BLaER1 treated with 17β-estradiol and CSF1 and Interleukin-3, amounts not matched to agents 10 nM and 100 nM (cell line): ENCODE results near the gene UGT1A10.
"Not testable (repeated sequence)": the region's sequence is repeated elsewhere in the genome, so short reads cannot be mapped to it uniquely, and the experiment has no call there.

Experiments used
- H3K27ac ChIP-seq, 11 experiments: shearing (Covaris generic); formaldehyde crosslinking; 2 replicates each; pipeline ENCODE4 v1.8.1; 2022
- H3K27me3 ChIP-seq, 11 experiments: shearing (Covaris generic); formaldehyde crosslinking; 2 replicates each; pipeline ENCODE4 v1.8.1; 2022
- H3K36me3 ChIP-seq, 11 experiments: shearing (Covaris generic); formaldehyde crosslinking; 2 replicates each; pipeline ENCODE4 v1.8.1; 2022
- H3K4me1 ChIP-seq, 10 experiments: shearing (Covaris generic); formaldehyde crosslinking; 2 replicates each; pipeline ENCODE4 v1.8.1; 2022
- H3K4me2 ChIP-seq, 11 experiments: shearing (Covaris generic); formaldehyde crosslinking; 2 replicates each; pipeline ENCODE4 v1.8.1; 2022
- H3K4me3 ChIP-seq, 10 experiments: shearing (Covaris generic); formaldehyde crosslinking; 2 replicates each; pipeline ENCODE4 v1.8.1; 2022
- H3K9ac ChIP-seq, 11 experiments: shearing (Covaris generic); formaldehyde crosslinking; 2 replicates each; pipeline ENCODE4 v1.8.1; 2022
- H3K9me3 ChIP-seq, 11 experiments: shearing (Covaris generic); formaldehyde crosslinking; replicated peaks in 1 of 11; 2 replicates each; pipeline ENCODE4 v1.8.1; 2022
- H4K20me1 ChIP-seq, 11 experiments: shearing (Covaris generic); formaldehyde crosslinking; 2 replicates each; pipeline ENCODE4 v1.8.1; 2022
- Cebpa-rat ChIP-seq, 11 experiments: shearing (Covaris generic); IDR thresholded peaks; 2 replicates each; pipeline ENCODE4 v1.8.1; 2022

The UGT1A10 gene

DNA sequence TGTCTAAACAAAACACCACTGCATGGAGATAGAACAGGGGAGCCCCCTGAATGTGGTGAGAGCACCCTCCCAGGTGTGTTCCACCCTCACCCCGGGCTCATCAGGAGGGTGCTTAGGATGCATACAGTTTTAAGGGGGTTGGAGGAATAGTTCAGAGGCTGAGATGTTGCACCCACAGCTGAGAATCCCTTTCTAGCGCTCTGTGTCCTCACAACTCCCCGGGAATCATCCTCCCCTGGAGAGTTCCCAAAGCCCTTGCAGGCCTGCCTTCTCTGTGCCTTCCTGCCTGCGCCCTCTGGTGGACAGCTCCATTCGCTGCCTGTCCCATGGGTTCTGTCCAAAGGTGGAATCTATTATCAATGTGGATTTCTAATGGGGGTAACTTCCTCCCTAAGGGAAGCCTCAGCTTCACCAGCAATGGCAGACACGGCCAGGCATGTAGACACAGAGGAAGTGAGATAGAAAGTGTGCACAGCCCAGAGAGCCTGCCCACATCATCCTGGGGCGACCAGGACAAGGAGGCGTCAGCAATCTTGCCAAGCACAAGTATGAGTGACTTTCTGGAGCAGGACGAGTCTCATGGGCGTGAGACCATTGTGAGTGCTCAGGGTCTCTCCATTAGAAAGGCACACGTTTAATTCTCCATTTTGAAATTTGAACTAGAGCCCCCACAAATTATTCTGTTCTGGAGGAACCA lies 75.2 kb downstream of the UGT1A10 start:
- Histone ChIP-seq H3K36me3 (no peaks in the 10 kb centered on the region), H3K4me3 (no peak overlapping the region), H3K27me3 (no peaks in the 10 kb centered on the region), H4K20me1 (no peaks in the 10 kb centered on the region), H3K9ac (no peak overlapping the region), H3K9me3 (no peaks in the 10 kb centered on the region), H3K4me2 (no peak overlapping the region), H3K27ac (no peak overlapping the region), H3K4me1 (no peaks in the 10 kb centered on the region)
- TF ChIP-seq Cebpa-rat (IDR thresholded peaks at IDR 0.05) = no peak

- Histone ChIP-seq H3K4me2 (no peak within 1 kb of the TSS), H3K27me3 (no peaks in the 10 kb centered on the region), H3K4me3 (no peak within 1 kb of the TSS), H3K27ac (no peak within 1 kb of the TSS), H3K9ac (no peak within 1 kb of the TSS), H3K4me1 (no peaks in the 10 kb centered on the region), H3K36me3 (no peaks in the 10 kb centered on the region), H4K20me1 (no peaks in the 10 kb centered on the region), H3K9me3 (no peaks in the 10 kb centered on the region)
- no peak for TF ChIP-seq Cebpa-rat (IDR thresholded peaks at IDR 0.05)
These were observed 76.5 kb downstream of the UGT1A10 start, which contains the start of gene UGT1A5 for GRCh38 chr2:233712611-233713261. Gene UGT1A5 (plus strand): TSS chr2:233712907. CDS start chr2:233712992, 85 bp downstream.

GRCh38 chr2:233713262-233713615 lies 77.0 kb downstream of the UGT1A10 start:
- Histone ChIP-seq H3K36me3 (no peaks in the 10 kb centered on the region), H3K4me3 (no peak overlapping the region), H3K27me3 (no peaks in the 10 kb centered on the region), H3K4me1 (no peaks in the 10 kb centered on the region), H3K9me3 (no peaks in the 10 kb centered on the region), H3K4me2 (no peak overlapping the region), H3K27ac (no peak overlapping the region), H3K9ac (no peak overlapping the region), H4K20me1 (no peaks in the 10 kb centered on the region)
- no peak for TF ChIP-seq Cebpa-rat (IDR thresholded peaks at IDR 0.05)

- H3K27ac ChIP-seq = no peak overlapping the region
- no peaks in the 10 kb centered on the region for H3K36me3 ChIP-seq
- H3K27me3 ChIP-seq = no peaks in the 10 kb centered on the region
- no peak for TF ChIP-seq Cebpa-rat (IDR thresholded peaks at IDR 0.05)
- H4K20me1 ChIP-seq = no peaks in the 10 kb centered on the region
- no peaks in the 10 kb centered on the region for H3K9me3 ChIP-seq
- no peak overlapping the region for H3K9ac ChIP-seq
- no peak overlapping the region for H3K4me3 ChIP-seq
- H3K4me1 ChIP-seq = no peaks in the 10 kb centered on the region
- H3K4me2 ChIP-seq = no peak overlapping the region
These were observed 77.9 kb downstream of the UGT1A10 start for GRCh38 chr2:233714121-233714520.

- no peaks in the 10 kb centered on the region for H4K20me1 ChIP-seq
- H3K9me3 ChIP-seq = peaks cover 0 to 5% (median 0%) of the 10 kb centered on the region in 11 experiments; a peak in 1 of 22 replicates
- H3K4me2 ChIP-seq = no peak within 1 kb of the TSS
- no peaks in the 10 kb centered on the region for H3K4me1 ChIP-seq
- H3K9ac ChIP-seq = no peak within 1 kb of the TSS
- H3K27me3 ChIP-seq = no peaks in the 10 kb centered on the region
- H3K4me3 ChIP-seq = no peak within 1 kb of the TSS
- no peak within 1 kb of the TSS for H3K27ac ChIP-seq
- no peak for TF ChIP-seq Cebpa-rat (IDR thresholded peaks at IDR 0.05)
- H3K36me3 ChIP-seq = no peaks in the 10 kb centered on the region
These were observed 82.3 kb downstream of the UGT1A10 start, which contains the start of gene UGT1A4 for GRCh38 chr2:233718552-233718951. Gene UGT1A4 (plus strand): TSS chr2:233718736. CDS start chr2:233718821, 85 bp downstream.

DNA sequence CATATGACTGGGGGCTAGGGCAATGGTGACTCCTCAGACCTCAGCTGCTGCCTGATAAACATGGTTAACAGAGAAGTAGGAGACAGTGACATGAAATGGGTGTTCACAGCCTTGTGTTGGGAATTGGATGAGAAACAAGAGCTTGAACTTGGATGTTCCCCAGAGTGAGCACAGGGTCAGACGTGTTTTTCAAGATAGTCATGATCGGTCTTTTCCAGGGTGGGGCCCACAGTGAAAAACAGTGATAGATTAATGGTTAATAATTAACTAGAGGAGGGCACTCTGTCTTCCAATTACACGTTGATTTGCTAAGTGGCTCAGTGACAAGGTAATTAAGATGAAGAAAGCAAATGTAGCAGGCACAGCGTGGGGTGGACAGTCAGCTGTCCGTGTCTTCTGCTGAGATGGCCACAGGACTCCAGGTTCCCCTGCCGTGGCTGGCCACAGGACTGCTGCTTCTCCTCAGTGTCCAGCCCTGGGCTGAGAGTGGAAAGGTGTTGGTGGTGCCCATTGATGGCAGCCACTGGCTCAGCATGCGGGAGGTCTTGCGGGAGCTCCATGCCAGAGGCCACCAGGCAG lies 92.6 kb downstream of the UGT1A10 start, which contains the start of gene UGT1A3:
Gene UGT1A3 (plus strand): TSS at position 320 of the 579 bp plus-strand sequence. CDS start 85 bp downstream, at position 405.
- Histone ChIP-seq H3K4me3 (no peak within 1 kb of the TSS), H3K9ac (no peak within 1 kb of the TSS), H3K4me1 (no peaks in the 10 kb centered on the region), H3K27ac (no peak within 1 kb of the TSS), H3K4me2 (no peak within 1 kb of the TSS), H3K36me3 (no peaks in the 10 kb centered on the region), H3K9me3 (peaks cover 0 to 4% (median 0%) of the 10 kb centered on the region in 11 experiments; a peak in 2 of 22 replicates), H3K27me3 (no peaks in the 10 kb centered on the region), H4K20me1 (no peaks in the 10 kb centered on the region)
- no peak for TF ChIP-seq Cebpa-rat (IDR thresholded peaks at IDR 0.05)

- not testable (repeated sequence) for H3K36me3 ChIP-seq, H3K27me3 ChIP-seq, H3K4me2 ChIP-seq, H3K4me1 ChIP-seq, H4K20me1 ChIP-seq, H3K9ac ChIP-seq, H3K4me3 ChIP-seq, H3K27ac ChIP-seq
- peaks cover 0 to 14% (median 0%) of the 10 kb centered on the region in 11 experiments; a peak in 5 of 22 replicates for H3K9me3 ChIP-seq
These were observed 100.8 kb downstream of the UGT1A10 start for GRCh38 chr2:233736868-233737653.

GRCh38 chr2:233740870-233741269 lies 104.6 kb downstream of the UGT1A10 start:
- no peak overlapping the region for H3K4me2 ChIP-seq
- no peaks in the 10 kb centered on the region for H3K27me3 ChIP-seq
- no peak overlapping the region for H3K27ac ChIP-seq
- no peaks in the 10 kb centered on the region for H4K20me1 ChIP-seq
- peaks cover 0 to 14% (median 5%) of the 10 kb centered on the region in 11 experiments; a peak in 7 of 22 replicates for H3K9me3 ChIP-seq
- no peaks in the 10 kb centered on the region for H3K4me1 ChIP-seq
- H3K4me3 ChIP-seq = no peak overlapping the region
- H3K9ac ChIP-seq = no peak overlapping the region
- H3K36me3 ChIP-seq = no peaks in the 10 kb centered on the region
- TF ChIP-seq Cebpa-rat (IDR thresholded peaks at IDR 0.05) = no peak
